H1 (cell line): ENCODE data around the gene TAF4. TPM values are rescaled to one million over a fixed set of nuclear protein-coding genes. Genes with fewer than 3 reads are reported as not detected.
A peak's percentile ranks its signal among the peaks of the same experiment; 100 is the strongest.

Source experiments
- CTCF ChIA-PET: fragments of 300-600 bp; sonication (Branson Sonifier 250); formaldehyde crosslinking; loops from one replicate; lab custom pipeline; 2021; ENCODE audit not compliant: partially characterized antibody; lab: Charles Lee
- POLR2A ChIA-PET: fragments of 300-600 bp; sonication (Branson Sonifier 250); formaldehyde crosslinking; loops from one replicate; lab custom pipeline; 2021; ENCODE audit warnings: inconsistent platforms; ENCODE audit not compliant: partially characterized antibody; lab: Charles Lee
- DNase-seq, 2 experiments: peaks; one replicate each; pipeline versions ENCODE4 v3.0.0 to v3.0.0-alpha.2; 2010 to 2022; ENCODE audit warnings: low spot score in 2 of 2, low read depth in 1 of 2, mixed read lengths in 1 of 2
- FAIRE-seq: peaks from 2 replicates; lab custom pipeline; 2011; peaks lifted over from hg19 to GRCh38; lab: Jason Lieb, UNC
- H2AFZ ChIP-seq: 2 replicates; pipeline ENCODE4 v1.8.1; 2012; ENCODE audit warnings: low read length, inconsistent platforms
- H2AK5ac ChIP-seq: 2 replicates; pipeline ENCODE4 v1.6.1; 2013; ENCODE audit warnings: low read depth, low read length
- H2BK120ac ChIP-seq: replicated peaks from 2 replicates; pipeline ENCODE3; 2013; ENCODE audit warnings: low read depth, low read length, inconsistent platforms
- H2BK12ac ChIP-seq: 2 replicates; pipeline ENCODE4 v1.6.1; 2013; ENCODE audit warnings: low read depth, low read length
- H2BK15ac ChIP-seq: 2 replicates; pipeline ENCODE4 v1.6.1; 2013; ENCODE audit warnings: low read length
- H2BK20ac ChIP-seq: 2 replicates; pipeline ENCODE4 v1.6.1; 2013; ENCODE audit warnings: low read length
- H2BK5ac ChIP-seq: 2 replicates; pipeline ENCODE4 v1.6.1; 2013; ENCODE audit warnings: low read depth, low read length
- H3K14ac ChIP-seq: 2 replicates; pipeline ENCODE4 v1.6.1; 2013; ENCODE audit warnings: inconsistent platforms; ENCODE audit not compliant: insufficient read length
- H3K18ac ChIP-seq: 2 replicates; pipeline ENCODE4 v1.6.1; 2013; ENCODE audit warnings: low read length; ENCODE audit errors: extremely low read depth
- H3K23ac ChIP-seq: 2 replicates; pipeline ENCODE4 v1.6.1; 2013; ENCODE audit warnings: inconsistent platforms; ENCODE audit not compliant: insufficient read length
- H3K23me2 ChIP-seq: 2 replicates; pipeline ENCODE4 v1.6.1; 2013; ENCODE audit warnings: low read depth, low read length
- H3K27ac ChIP-seq: 2 replicates; pipeline ENCODE4 v1.6.1; 2011; ENCODE audit warnings: low read depth, low read length, inconsistent platforms
- H3K27me3 ChIP-seq, 4 experiments: replicated peaks in 1 of 4; 1 replicate in 1 of 4; 2 replicates in 3 of 4; pipeline versions ENCODE4 v1.6.1 to v1.8.1; 2011 to 2013; ENCODE audit warnings: low read length in 3 of 4, mild to moderate bottlenecking in 3 of 4, inconsistent platforms in 2 of 4, mixed read lengths in 2 of 4, moderate library complexity in 1 of 4; ENCODE audit not compliant: control insufficient read depth in 3 of 4, insufficient read depth in 3 of 4; ENCODE audit errors: extremely low read depth in 1 of 4
- H3K36me3 ChIP-seq, 4 experiments: 2 replicates each; pipeline versions ENCODE4 v1.6.1 to v1.8.1; 2011 to 2013; ENCODE audit warnings: mild to moderate bottlenecking in 4 of 4, low read length in 3 of 4, moderate library complexity in 2 of 4, control low read depth in 1 of 4, inconsistent platforms in 1 of 4; ENCODE audit not compliant: insufficient read depth in 4 of 4, control insufficient read depth in 2 of 4
- H3K4ac ChIP-seq: replicated peaks from 2 replicates; pipeline ENCODE3; 2013; ENCODE audit warnings: low read length, low read depth, mixed read lengths, inconsistent platforms; ENCODE audit not compliant: insufficient read length
- H3K4me1 ChIP-seq, 4 experiments: replicated peaks in 1 of 4; 1 replicate in 1 of 4; 2 replicates in 3 of 4; pipeline versions ENCODE4 v1.6.1 to v1.8.1; 2011 to 2013; ENCODE audit warnings: low read length in 3 of 4, inconsistent platforms in 2 of 4, mixed read lengths in 1 of 4; ENCODE audit not compliant: insufficient read depth in 4 of 4, control insufficient read depth in 3 of 4
- H3K4me2 ChIP-seq, 2 experiments: 2 replicates each; pipeline versions ENCODE4 v1.6.1 to v1.8.1; 2011 to 2013; ENCODE audit warnings: low read depth in 2 of 2, low read length in 2 of 2, control low read depth in 1 of 2, inconsistent platforms in 1 of 2, mild to moderate bottlenecking in 1 of 2; ENCODE audit not compliant: insufficient read depth in 1 of 2
- H3K4me3 ChIP-seq, 4 experiments: fragments of 200-600, 300-600 bp in 1 of 4; sonication (generic), shearing (Covaris generic), sonication (Bioruptor Twin) in 1 of 4; 2 replicates each; pipeline versions ENCODE4 v1.5.1 to v1.8.1; 2011 to 2016; ENCODE audit warnings: low read length in 4 of 4, low read depth in 3 of 4, control low read depth in 2 of 4, inconsistent platforms in 2 of 4, mild to moderate bottlenecking in 2 of 4, mixed read lengths in 1 of 4, moderate library complexity in 1 of 4; ENCODE audit not compliant: insufficient read depth in 2 of 4; ENCODE audit errors: extremely low read depth in 1 of 4
- H3K56ac ChIP-seq: replicated peaks from 2 replicates; pipeline ENCODE3; 2013; ENCODE audit warnings: low read depth, mild to moderate bottlenecking, mixed read lengths, low read length, inconsistent platforms; ENCODE audit not compliant: insufficient read length
- H3K79me1 ChIP-seq: 2 replicates; pipeline ENCODE4 v1.6.1; 2013; ENCODE audit warnings: low read depth, low read length, control low read depth
- H3K79me2 ChIP-seq, 2 experiments: 2 replicates each; pipeline versions ENCODE4 v1.6.1 to v1.8.1; 2012 to 2013; ENCODE audit warnings: low read length in 2 of 2, mild to moderate bottlenecking in 2 of 2, inconsistent platforms in 1 of 2; ENCODE audit not compliant: insufficient read depth in 2 of 2, control insufficient read depth in 1 of 2
- H3K9ac ChIP-seq, 4 experiments: replicated peaks in 1 of 4; 1 replicate in 1 of 4; 2 replicates in 3 of 4; pipeline versions ENCODE4 v1.6.1 to v1.8.1; 2011 to 2013; ENCODE audit warnings: low read depth in 3 of 4, low read length in 3 of 4, control low read depth in 2 of 4, mild to moderate bottlenecking in 2 of 4, moderate library complexity in 2 of 4, inconsistent platforms in 1 of 4; ENCODE audit errors: extremely low read depth in 1 of 4
- H3K9me3 ChIP-seq, 2 experiments: 2 replicates each; pipeline versions ENCODE4 v1.6.1 to v1.8.1; 2012 to 2013; ENCODE audit warnings: mild to moderate bottlenecking in 2 of 2, moderate library complexity in 2 of 2, control low read depth in 1 of 2, inconsistent platforms in 1 of 2, low read depth in 1 of 2, low read length in 1 of 2, mixed read lengths in 1 of 2; ENCODE audit not compliant: insufficient read depth in 2 of 2
- H4K20me1 ChIP-seq, 2 experiments: replicated peaks in 1 of 2; 2 replicates each; pipeline versions ENCODE3 to v1.8.1; 2011 to 2013; ENCODE audit warnings: inconsistent platforms in 2 of 2, low read length in 2 of 2, mild to moderate bottlenecking in 1 of 2; ENCODE audit not compliant: insufficient read depth in 2 of 2, control insufficient read depth in 1 of 2
- H4K5ac ChIP-seq: 2 replicates; pipeline ENCODE4 v1.6.1; 2013; ENCODE audit warnings: low read length, low read depth, mixed read lengths, inconsistent platforms; ENCODE audit not compliant: insufficient read length
- H4K8ac ChIP-seq: 2 replicates; pipeline ENCODE4 v1.8.0; 2013; ENCODE audit warnings: mild to moderate bottlenecking, moderate library complexity, low read length, inconsistent platforms; ENCODE audit not compliant: insufficient read depth; ENCODE audit errors: extremely low read depth
- H4K91ac ChIP-seq: replicated peaks from 2 replicates; pipeline ENCODE3; 2013; ENCODE audit warnings: low read length, mixed read lengths, inconsistent platforms; ENCODE audit not compliant: insufficient read length
- EP300 ChIP-seq, 2 experiments: IDR thresholded peaks; 1 replicate in 1 of 2; 2 replicates in 1 of 2; pipeline ENCODE4 v1.6.1; 2011 to 2012; ENCODE audit warnings: low read depth in 2 of 2, low read length in 2 of 2, mild to moderate bottlenecking in 2 of 2, borderline replicate concordance in 1 of 2, inconsistent platforms in 1 of 2, moderate library complexity in 1 of 2
- FOSL1 ChIP-seq: IDR thresholded peaks from 2 replicates; pipeline ENCODE4 v1.6.1; 2011; ENCODE audit warnings: mild to moderate bottlenecking, low read depth, low read length, moderate library complexity; ENCODE audit not compliant: insufficient read depth
- GTF2F1 ChIP-seq: IDR thresholded peaks from 2 replicates; pipeline ENCODE4 v1.6.1; 2012; ENCODE audit warnings: low read depth, low read length, improper control_type of control experiment, borderline replicate concordance
- HDAC2 ChIP-seq, 2 experiments: fragments of 300-600 bp in 1 of 2; sonication (generic) in 1 of 2; IDR thresholded peaks; 2 replicates each; pipeline ENCODE4 v1.6.1; 2011 to 2012; ENCODE audit warnings: low read depth in 2 of 2, low read length in 2 of 2, mild to moderate bottlenecking in 2 of 2, moderate library complexity in 2 of 2, borderline replicate concordance in 1 of 2, inconsistent platforms in 1 of 2
- KDM5A ChIP-seq: fragments of 200-600 bp; IDR thresholded peaks from 2 replicates; pipeline ENCODE4 v1.7.1; 2012; ENCODE audit warnings: mild to moderate bottlenecking, low read length, inconsistent platforms, mixed read lengths
- SAP30 ChIP-seq: fragments of 300-600 bp; sonication (generic); IDR thresholded peaks from 2 replicates; pipeline ENCODE4 v1.7.1; 2012; ENCODE audit warnings: low read length, moderate library complexity, mild to moderate bottlenecking, inconsistent platforms; ENCODE audit not compliant: insufficient read depth, insufficient replicate concordance
- SIX5 ChIP-seq: IDR thresholded peaks from 2 replicates; pipeline ENCODE4 v1.6.1; 2011; ENCODE audit warnings: mild to moderate bottlenecking, low read depth, low read length
- SUZ12 ChIP-seq: fragments of 200-600 bp; sonication (generic); IDR thresholded peaks from 2 replicates; pipeline ENCODE4 v1.6.1; 2012; ENCODE audit warnings: mild to moderate bottlenecking, inconsistent platforms, low read length, moderate library complexity, mixed read lengths
- TCF12 ChIP-seq: IDR thresholded peaks from 2 replicates; pipeline ENCODE4 v1.6.1; 2011; ENCODE audit warnings: low read depth, mild to moderate bottlenecking, low read length
- WGBS, 2 experiments: shearing (Covaris generic) in 1 of 2; methylation state at CpG; one replicate each; pipeline versions ENCODE4 v1.1.6 to v1.1.7; 2013 to 2015; ENCODE audit warnings: low lambda C conversion rate in 2 of 2, mixed read lengths in 2 of 2, inconsistent platforms in 1 of 2, low coverage in 1 of 2, missing lambda C conversion rate in 1 of 2; ENCODE audit not compliant: insufficient replicate concordance in 2 of 2, insufficient coverage in 1 of 2, insufficient read length in 1 of 2; ENCODE audit errors: extremely low coverage in 1 of 2, missing lambda C conversion rate in 1 of 2; 5-methylcytosine and 5-hydroxymethylcytosine counted together
- polyA plus RNA-seq, 7 experiments: library from polyadenylated mRNA; depleted of rRNA in 3 of 7; stranded (reverse) in 5 of 7; unstranded in 2 of 7; fragments of >200 nt in 5 of 7; fragments of 200-250 nt in 2 of 7; gene quantifications; 1 replicate in 5 of 7; 2 replicates in 1 of 7; 4 replicates in 1 of 7; pipeline versions ENCODE4 v1.2.1 to v1.2.3, GENCODE V29; 2011 to 2013; ENCODE audit warnings: missing spikeins in 2 of 7, mixed read lengths in 2 of 7
- total RNA-seq: library from RNA; stranded (reverse); fragmentation: NEBNext Ultra II Directional; extraction: Animal tissue kit (Norgen Biotek cat#: 25700); gene quantifications from 2 replicates; pipeline ENCODE4 v1.2.1, GENCODE V29; 2021
- TF ChIP-seq, protein P1 (sequence below): IDR thresholded peaks from 2 replicates; pipeline ENCODE4 v1.6.1; 2012; ENCODE audit warnings: inconsistent platforms

Gene TAF4
- total and polyA plus RNA-seq, 2 of the 8 experiments (the other 6 are each of a cell fraction or from before 2014, with no cell fraction given), result 16.0 to 30.1 TPM

DNA sequence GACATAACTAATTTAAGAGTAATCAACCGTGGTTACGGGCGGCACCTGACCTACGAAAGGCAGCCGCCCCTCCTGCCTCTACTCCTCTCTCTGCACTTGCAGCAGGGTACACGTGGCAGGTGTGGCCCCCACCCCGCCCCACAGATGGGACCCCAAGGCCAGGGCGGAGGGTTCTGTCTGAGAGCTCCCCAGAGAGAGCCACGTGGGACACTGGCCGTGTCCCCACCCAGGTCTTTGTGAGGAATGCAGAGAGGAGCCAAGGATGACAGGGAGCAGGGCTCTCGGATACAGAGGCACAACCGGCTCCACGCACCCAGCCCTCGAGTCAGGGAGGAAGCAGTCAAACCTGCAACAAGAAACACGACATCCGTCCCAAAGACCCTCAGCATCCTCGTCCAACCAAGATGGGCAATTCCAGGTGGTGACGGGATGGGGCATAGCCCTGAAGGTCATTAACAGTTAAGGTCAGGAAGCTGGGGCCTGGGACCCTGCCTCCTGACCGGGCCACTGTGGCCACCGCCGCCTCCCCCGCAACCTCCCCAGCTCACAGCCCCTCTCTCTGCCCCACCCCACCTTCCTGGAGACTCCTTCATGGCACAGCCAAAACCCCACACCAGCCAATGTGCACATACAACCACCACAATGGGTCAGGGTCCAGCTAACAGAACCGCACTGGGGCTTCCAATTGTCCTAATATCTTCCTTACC is 47.1 kb downstream of the TAF4 start:
- Histone ChIP-seq H3K23me2 (no peaks in the 10 kb centered on the region), H3K27me3 (no peaks in the 10 kb centered on the region), H2AK5ac (no peak overlapping the region), H3K79me1 (peaks cover 40% of the 10 kb centered on the region), H3K4me2 (no peak overlapping the region), H3K56ac (no peak overlapping the region), H4K5ac (no peak overlapping the region), H4K8ac (peak overlapping the region; percentile 31; the same call in 1 of the 2 replicates), H2BK120ac (no peak overlapping the region), H3K9me3 (no peaks in the 10 kb centered on the region), H2BK20ac (no peak overlapping the region), H3K4me3 (no peak overlapping the region), H3K4me1 (peaks cover 0 to 8% (median 2%) of the 10 kb centered on the region in 4 experiments; a peak in 4 of 7 replicates), H3K18ac (no peak overlapping the region), H3K23ac (no peak overlapping the region), H3K9ac (no peak overlapping the region), H2AFZ (no peak overlapping the region), H3K27ac (no peak overlapping the region), H2BK5ac (no peak overlapping the region; the same call in 1 of the 2 replicates), H3K14ac (no peak overlapping the region), H2BK15ac (no peak overlapping the region), H4K20me1 (peaks cover 24 to 38% of the 10 kb centered on the region in 2 experiments), H4K91ac (no peak overlapping the region), H3K4ac (no peak overlapping the region), H3K79me2 (peaks cover 26 to 87% of the 10 kb centered on the region in 2 experiments), H3K36me3 (no peaks in the 10 kb centered on the region; a peak in 1 of 8 replicates), H2BK12ac (no peak overlapping the region)
- ChIA-PET CTCF (interaction anchor here (0.9 to 4.3 kb wide), 5 partner anchors 8 to 138 kb away, joined by 3 to 22 read pairs (median 4); no protein-coding TSS in a partner anchor), POLR2A (interaction anchor here (1.5 to 1.9 kb wide), 3 partner anchors 8 to 106 kb away, joined by 3 to 6 read pairs (median 3); partner anchors contain the start of gene TAF4)
- FAIRE-seq (no peak), DNase-seq (no peak)
- WGBS, 2 experiments, result 93% methylated on average over 19 of the region's 23 CpGs; no CpG with 5 or more reads in 1 of the 2 experiments
- no peak for TF ChIP-seq SIX5
- no peak for TF ChIP-seq KDM5A
- no peak for TF ChIP-seq GTF2F1
- no peak for TF ChIP-seq HDAC2 (IDR thresholded peaks at IDR 0.05; ENCODE audit: borderline replicate concordance in 1 of 2, low read depth in 2 of 2, low read length in 2 of 2)
- no peak for TF ChIP-seq SUZ12
- no peak for TF ChIP-seq TCF12
- TF ChIP-seq SAP30, result no peak
- TF ChIP-seq, protein P1, sequence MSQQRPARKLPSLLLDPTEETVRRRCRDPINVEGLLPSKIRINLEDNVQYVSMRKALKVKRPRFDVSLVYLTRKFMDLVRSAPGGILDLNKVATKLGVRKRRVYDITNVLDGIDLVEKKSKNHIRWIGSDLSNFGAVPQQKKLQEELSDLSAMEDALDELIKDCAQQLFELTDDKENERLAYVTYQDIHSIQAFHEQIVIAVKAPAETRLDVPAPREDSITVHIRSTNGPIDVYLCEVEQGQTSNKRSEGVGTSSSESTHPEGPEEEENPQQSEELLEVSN, result no peak
- no peak for TF ChIP-seq EP300 (IDR thresholded peaks at IDR 0.05; ENCODE audit: borderline replicate concordance in 1 of 2, low read depth in 2 of 2, low read length in 2 of 2)
- no peak for TF ChIP-seq FOSL1
